Kidney (tissue), 14 donors: Measurements from ENCODE around the gene BOK. TPM values are rescaled to one million over a fixed set of nuclear protein-coding genes. Genes with fewer than 3 reads are reported as not detected.

ENCODE experiments used
- DNase-seq, 5 donors: peaks; one replicate each; pipeline ENCODE4 v3.0.0-alpha.2; 2013 to 2020
- FAIRE-seq: peaks from 2 replicates; lab custom pipeline; 2012; peaks lifted over from hg19 to GRCh38; lab: Jason Lieb, UNC
- H3K27ac ChIP-seq, 2 donors: one replicate each; pipeline ENCODE4 v1.7.0; 2013; ENCODE audit warnings: low read depth in 2 of 2, low read length in 2 of 2, inconsistent platforms in 1 of 2
- H3K27me3 ChIP-seq: one replicate; pipeline ENCODE4 v1.7.1; 2013; ENCODE audit warnings: low read length, inconsistent platforms; ENCODE audit not compliant: control insufficient read depth, insufficient read depth
- H3K36me3 ChIP-seq, 3 donors: one replicate each; pipeline versions ENCODE4 v1.7.0 to v1.7.1; 2013; ENCODE audit warnings: low read length in 3 of 3, control low read depth in 1 of 3, inconsistent platforms in 1 of 3; ENCODE audit not compliant: insufficient read depth in 3 of 3, control insufficient read depth in 2 of 3
- H3K4me1 ChIP-seq, 3 donors: one replicate each; pipeline versions ENCODE4 v1.7.0 to v1.7.1; 2013; ENCODE audit warnings: low read length in 3 of 3, inconsistent platforms in 1 of 3, low read depth in 1 of 3; ENCODE audit not compliant: control insufficient read depth in 2 of 3, insufficient read depth in 2 of 3
- H3K4me3 ChIP-seq, 3 donors: one replicate each; pipeline versions ENCODE4 v1.7.0 to v1.8.1; 2013; ENCODE audit warnings: low read length in 3 of 3, control low read depth in 1 of 3, inconsistent platforms in 1 of 3
- H3K9ac ChIP-seq, 3 donors: one replicate each; pipeline versions ENCODE4 v1.7.0 to v1.7.1; 2013; ENCODE audit warnings: low read length in 3 of 3, control low read depth in 1 of 3, inconsistent platforms in 1 of 3
- H3K9me3 ChIP-seq, 3 donors: one replicate each; pipeline versions ENCODE4 v1.7.0 to v1.7.1; 2013; ENCODE audit warnings: low read length in 3 of 3, control low read depth in 1 of 3, inconsistent platforms in 1 of 3; ENCODE audit not compliant: control insufficient read depth in 2 of 3, insufficient read depth in 1 of 3
- intact Hi-C: fragments of 100-400 bp; cut with DNase I; formaldehyde crosslinking; loops from one replicate; pipeline ENCODE4 v1.11.1; 2022
- polyA plus RNA-seq: library from polyadenylated mRNA; stranded (reverse); fragments of 350-450 nt; fragmentation: Illumina TruSeq; extraction: RNeasy Lipid Tissue Mini Kit (QIAGEN cat#74804); gene quantifications from one replicate; pipeline ENCODE4 v1.2.3, GENCODE V29; 2014; ENCODE audit warnings: low read depth, low replicate concordance; ENCODE audit not compliant: insufficient read depth
- total RNA-seq: library from RNA; stranded (reverse); fragmentation: NEBNext Ultra II Directional; extraction: Animal tissue kit (Norgen Biotek cat#: 25700); gene quantifications from one replicate; pipeline ENCODE4 v1.2.1, GENCODE V29; 2021
- TF ChIP-seq, protein P1 (sequence below): IDR thresholded peaks from 3 replicates; pipeline ENCODE4 v1.5.1; 2012; ENCODE audit warnings: mild to moderate bottlenecking, moderate library complexity, borderline replicate concordance; ENCODE audit not compliant: insufficient read depth; ENCODE audit errors: extremely low read depth
- donor health status: control.
- donor health status: control.
- donor health status: control.
- donor health status: control.
- donor health status: control.
- donor health status: DM: yes; HTN: yes; CAD: no.
- donor health status: Normal renal cell carcinoma (clear cell type).

BOK gene
- total and polyA plus RNA-seq, 2 donors from 2014 or later, result 22.9 to 28.8 TPM

- DNase-seq, result peak in 1 of 5 donors; percentile 57
- H3K27ac ChIP-seq, result no peak overlapping the region
These were observed 16.3 kb upstream of the BOK start for GRCh38 chr2:241542278-241542605.

DNA sequence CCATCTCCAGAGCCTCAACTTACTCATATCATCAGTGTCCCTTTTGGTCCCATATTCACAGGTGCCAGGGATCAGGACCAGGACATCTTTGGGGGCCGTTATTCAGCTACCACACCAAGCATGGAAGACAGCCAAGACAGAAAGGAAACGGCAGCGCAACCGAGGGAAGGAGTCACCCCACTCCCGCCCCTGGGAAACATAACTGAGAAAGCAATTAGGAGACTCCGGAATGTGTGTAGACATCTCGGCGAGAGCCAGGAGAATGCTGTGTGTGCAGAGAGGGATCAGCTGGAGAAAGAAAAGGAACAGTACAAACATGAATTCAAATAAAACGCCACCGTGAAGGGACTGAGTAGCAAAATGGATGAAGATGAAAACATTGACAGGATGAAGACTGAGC is 13.4 kb upstream of the BOK start:
- no peak overlapping the region for H3K9ac ChIP-seq
- H3K27ac ChIP-seq, result no peak overlapping the region
- no peak overlapping the region for H3K4me3 ChIP-seq
- peaks cover 0 to 12% (median 3%) of the 10 kb centered on the region in 3 donors for H3K4me1 ChIP-seq
- TF ChIP-seq, protein P1, sequence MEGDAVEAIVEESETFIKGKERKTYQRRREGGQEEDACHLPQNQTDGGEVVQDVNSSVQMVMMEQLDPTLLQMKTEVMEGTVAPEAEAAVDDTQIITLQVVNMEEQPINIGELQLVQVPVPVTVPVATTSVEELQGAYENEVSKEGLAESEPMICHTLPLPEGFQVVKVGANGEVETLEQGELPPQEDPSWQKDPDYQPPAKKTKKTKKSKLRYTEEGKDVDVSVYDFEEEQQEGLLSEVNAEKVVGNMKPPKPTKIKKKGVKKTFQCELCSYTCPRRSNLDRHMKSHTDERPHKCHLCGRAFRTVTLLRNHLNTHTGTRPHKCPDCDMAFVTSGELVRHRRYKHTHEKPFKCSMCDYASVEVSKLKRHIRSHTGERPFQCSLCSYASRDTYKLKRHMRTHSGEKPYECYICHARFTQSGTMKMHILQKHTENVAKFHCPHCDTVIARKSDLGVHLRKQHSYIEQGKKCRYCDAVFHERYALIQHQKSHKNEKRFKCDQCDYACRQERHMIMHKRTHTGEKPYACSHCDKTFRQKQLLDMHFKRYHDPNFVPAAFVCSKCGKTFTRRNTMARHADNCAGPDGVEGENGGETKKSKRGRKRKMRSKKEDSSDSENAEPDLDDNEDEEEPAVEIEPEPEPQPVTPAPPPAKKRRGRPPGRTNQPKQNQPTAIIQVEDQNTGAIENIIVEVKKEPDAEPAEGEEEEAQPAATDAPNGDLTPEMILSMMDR, result no peak
- FAIRE-seq (no peak), DNase-seq (peak in 2 of 5 donors; percentile 37 to 59)
- intact Hi-C loops, result no loop called here
- H3K9me3 ChIP-seq, result no peaks in the 10 kb centered on the region
- peaks cover 2% of the 10 kb centered on the region for H3K27me3 ChIP-seq
- H3K36me3 ChIP-seq, result no peaks in the 10 kb centered on the region

More at GRCh38 chr2:241542278-241542605, 16.3 kb upstream of the BOK start:
- Histone ChIP-seq H3K4me3 (no peak overlapping the region), H3K27me3 (peaks cover 2% of the 10 kb centered on the region), H3K4me1 (peaks cover 0 to 12% (median 3%) of the 10 kb centered on the region in 3 donors), H3K9ac (no peak overlapping the region), H3K36me3 (no peaks in the 10 kb centered on the region), H3K9me3 (no peaks in the 10 kb centered on the region)
- intact Hi-C loops, result no loop called here
- FAIRE-seq, result no peak
- TF ChIP-seq, protein P1, result no peak

DNA sequence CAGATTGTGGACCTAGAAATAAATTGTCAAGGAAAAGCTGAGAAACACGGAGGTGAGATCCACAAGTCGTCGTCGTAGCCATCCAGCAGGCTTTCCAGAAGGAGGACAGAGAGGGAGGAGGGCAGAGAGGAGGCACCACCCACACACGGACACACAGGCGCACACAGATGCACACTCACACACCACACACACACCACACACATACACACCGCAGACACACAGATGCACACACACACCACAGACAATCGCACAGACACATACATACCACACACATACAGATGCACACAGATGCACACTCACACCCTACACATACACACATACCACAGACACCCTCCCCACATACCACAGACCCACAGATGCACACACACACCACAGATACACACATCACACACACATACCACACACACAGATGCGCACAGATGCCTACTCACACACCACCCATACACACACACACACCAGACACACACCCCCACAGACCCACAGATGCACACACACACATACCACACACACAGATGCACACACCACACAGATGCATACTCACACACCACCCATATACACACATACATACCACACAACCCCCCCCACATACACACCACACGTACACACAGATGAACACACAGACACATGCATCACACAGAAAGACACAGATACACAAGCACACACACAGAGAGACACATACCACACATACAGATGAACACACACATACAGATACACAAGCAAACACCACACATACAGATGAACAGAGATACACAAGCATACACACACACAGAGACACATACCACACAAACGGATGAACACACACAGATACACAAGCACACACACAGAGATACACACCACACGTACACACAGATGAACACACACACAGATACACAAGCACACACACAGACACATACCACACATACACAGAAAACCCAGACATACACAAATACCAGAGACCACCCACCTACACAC is 12.7 kb upstream of the BOK start:
- DNase-seq (peak in 1 of 5 donors; percentile 18), FAIRE-seq (no peak)
- Histone ChIP-seq H3K9ac (no peak overlapping the region), H3K9me3 (no peaks in the 10 kb centered on the region), H3K4me3 (no peak overlapping the region), H3K27ac (no peak overlapping the region), H3K27me3 (peaks cover 2% of the 10 kb centered on the region), H3K36me3 (no peaks in the 10 kb centered on the region), H3K4me1 (peaks cover 0 to 12% (median 3%) of the 10 kb centered on the region in 3 donors)
- intact Hi-C loops, result no loop called here
- TF ChIP-seq, protein P1, result no peak
